Esophagus squamous epithelium (tissue), 4 donors: ENCODE results near the gene DDX59.

Source experiments
- CTCF ChIP-seq, 6 experiments: fragments of 450-650 bp in 4 of 6; fragments of 200-600 bp in 2 of 6; sonication (generic) in 2 of 6; IDR thresholded peaks; one replicate each; pipeline ENCODE4 v1.5.1; 2016 to 2019; ENCODE audit warnings: antibody characterized with exemption in 6 of 6, mild to moderate bottlenecking in 4 of 6, moderate library complexity in 4 of 6
- POLR2A ChIP-seq, 4 donors: fragments of 450-650 bp; IDR thresholded peaks; one replicate each; pipeline ENCODE4 v1.6.1; 2017; ENCODE audit warnings: antibody characterized with exemption in 4 of 4, mild to moderate bottlenecking in 4 of 4, moderate library complexity in 3 of 4

GRCh38 chr1:200652378-200652777, 17.3 kb downstream of the DDX59 start:
- no peak for TF ChIP-seq CTCF (IDR thresholded peaks at IDR 0.05)
- no peak for TF ChIP-seq POLR2A (IDR thresholded peaks at IDR 0.05)
